Esophagus (tissue), 2 donors: ENCODE measurements around the gene PRRT1. TPM values are rescaled to one million over a fixed set of nuclear protein-coding genes. Genes with fewer than 3 reads are reported as not detected.
"Not testable (repeated sequence)": the region's sequence is repeated elsewhere in the genome, so short reads cannot be mapped to it uniquely, and the experiment has no call there.

ENCODE experiments used
- H3K27ac ChIP-seq, 2 donors: one replicate each; pipeline ENCODE4 v1.5.1; 2013; ENCODE audit warnings: low read depth in 2 of 2, mild to moderate bottlenecking in 2 of 2, inconsistent platforms in 1 of 2, low read length in 1 of 2, moderate library complexity in 1 of 2
- H3K27me3 ChIP-seq, 2 donors: one replicate each; pipeline ENCODE4 v1.6.1; 2013; ENCODE audit warnings: low read length in 2 of 2, control low read depth in 1 of 2, mild to moderate bottlenecking in 1 of 2; ENCODE audit not compliant: insufficient read depth in 2 of 2, control insufficient read depth in 1 of 2
- H3K36me3 ChIP-seq, 2 donors: one replicate each; pipeline ENCODE4 v1.6.1; 2013; ENCODE audit warnings: low read length in 1 of 2; ENCODE audit not compliant: control insufficient read depth in 2 of 2, insufficient read depth in 2 of 2
- H3K4me1 ChIP-seq, 2 donors: one replicate each; pipeline ENCODE4 v1.6.1; 2013; ENCODE audit warnings: low read length in 1 of 2; ENCODE audit not compliant: control insufficient read depth in 2 of 2, insufficient read depth in 2 of 2
- H3K4me3 ChIP-seq, 2 donors: one replicate each; pipeline ENCODE4 v1.5.1; 2013; ENCODE audit warnings: low read length in 2 of 2, mild to moderate bottlenecking in 2 of 2, low read depth in 1 of 2, moderate library complexity in 1 of 2
- H3K9me3 ChIP-seq, 2 donors: one replicate each; pipeline ENCODE4 v1.6.1; 2013; ENCODE audit warnings: mild to moderate bottlenecking in 2 of 2, low read depth in 1 of 2, low read length in 1 of 2, moderate library complexity in 1 of 2; ENCODE audit not compliant: control insufficient read depth in 2 of 2, insufficient read depth in 1 of 2
- WGBS, 2 donors: extraction: QIAGEN DNeasy Blood & Tissue Kit; methylation state at CpG; one replicate each; pipeline ENCODE4 v1.1.7; 2013; 5-methylcytosine and 5-hydroxymethylcytosine counted together
- polyA plus RNA-seq, 2 donors: library from polyadenylated mRNA; stranded (reverse); fragments of 200-250 nt; gene quantifications; one replicate each; pipeline ENCODE4 v1.2.3, GENCODE V29; 2013
- donor health status: healthy with polysubstance abuse.
- donor health status: Bipolar disorder and iron deficiency.

The PRRT1 gene
- polyA plus RNA-seq, 2 donors, result 1.8 to 2.3 TPM

GRCh38 chr6:32144238-32144637 lies 7.5 kb downstream of the PRRT1 start:
- H3K4me3 ChIP-seq, H3K27me3 ChIP-seq, H3K4me1 ChIP-seq, H3K9me3 ChIP-seq, H3K27ac ChIP-seq, H3K36me3 ChIP-seq: not testable (repeated sequence)
- WGBS, 2 donors, result 62 to 72% methylated on average over 7 of the region's 7 CpGs

GRCh38 chr6:32140420-32141046 lies 11.2 kb downstream of the PRRT1 start:
- H3K36me3 ChIP-seq, result no peaks in the 10 kb centered on the region
- 43 to 64% methylated on average over 5 of the region's 5 CpGs for WGBS, 2 donors
- no peak overlapping the region for H3K4me3 ChIP-seq
- H3K4me1 ChIP-seq, result no peaks in the 10 kb centered on the region
- H3K9me3 ChIP-seq, result no peaks in the 10 kb centered on the region
- H3K27ac ChIP-seq, result no peak overlapping the region
- no peaks in the 10 kb centered on the region for H3K27me3 ChIP-seq

GRCh38 chr6:32139590-32139989 lies 12.1 kb downstream of the PRRT1 start:
- Histone ChIP-seq H3K27me3 (no peaks in the 10 kb centered on the region), H3K27ac (no peak overlapping the region), H3K4me3 (no peak overlapping the region), H3K36me3 (no peaks in the 10 kb centered on the region), H3K4me1 (no peaks in the 10 kb centered on the region), H3K9me3 (no peaks in the 10 kb centered on the region)
- WGBS, 2 donors, result 75 to 81% methylated on average over 5 of the region's 5 CpGs

- Histone ChIP-seq H3K27ac (no peak overlapping the region), H3K36me3 (no peaks in the 10 kb centered on the region), H3K27me3 (no peaks in the 10 kb centered on the region), H3K4me3 (no peak overlapping the region), H3K4me1 (peaks cover 0 to 1% of the 10 kb centered on the region in 2 donors), H3K9me3 (no peaks in the 10 kb centered on the region)
Measured at GRCh38 chr6:32137454-32137853, 14.3 kb downstream of the PRRT1 start.

- Histone ChIP-seq H3K4me3 (no peak overlapping the region), H3K9me3 (no peaks in the 10 kb centered on the region), H3K4me1 (peaks cover 4 to 7% of the 10 kb centered on the region in 2 donors), H3K27ac (no peak overlapping the region), H3K27me3 (no peaks in the 10 kb centered on the region), H3K36me3 (no peaks in the 10 kb centered on the region)
- 82 to 87% methylated on average over 4 of the region's 4 CpGs for WGBS, 2 donors
Measured at GRCh38 chr6:32133786-32134185, 18.0 kb downstream of the PRRT1 start.

GRCh38 chr6:32132110-32132509 lies 19.6 kb downstream of the PRRT1 start:
- Histone ChIP-seq H3K27ac (peak overlapping the region; percentile 71 to 76), H3K4me1 (peaks cover 14 to 16% of the 10 kb centered on the region in 2 donors), H3K36me3 (no peaks in the 10 kb centered on the region), H3K27me3 (no peaks in the 10 kb centered on the region), H3K9me3 (no peaks in the 10 kb centered on the region), H3K4me3 (no peak overlapping the region)

GRCh38 chr6:32131439-32131948 lies 20.2 kb downstream of the PRRT1 start:
- Histone ChIP-seq H3K4me3 (no peak overlapping the region), H3K9me3 (no peaks in the 10 kb centered on the region), H3K27ac (peak overlapping the region; percentile 44 to 47), H3K27me3 (no peaks in the 10 kb centered on the region), H3K36me3 (no peaks in the 10 kb centered on the region), H3K4me1 (peaks cover 16 to 19% of the 10 kb centered on the region in 2 donors)
- WGBS, 2 donors, result 87 to 89% methylated on average over 14 of the region's 14 CpGs

- Histone ChIP-seq H3K27ac (peak overlapping the region; percentile 92 to 93), H3K4me3 (peak overlapping the region; percentile 59 to 98), H3K9me3 (no peaks in the 10 kb centered on the region), H3K36me3 (peaks cover under 1 to 2% of the 10 kb centered on the region in 2 donors), H3K4me1 (peaks cover 16 to 19% of the 10 kb centered on the region in 2 donors), H3K27me3 (no peaks in the 10 kb centered on the region)
- 24 to 29% methylated on average over 22 of the region's 22 CpGs for WGBS, 2 donors
Measured at GRCh38 chr6:32129297-32130088, 22.2 kb downstream of the PRRT1 start.

GRCh38 chr6:32128751-32129296 lies 22.9 kb downstream of the PRRT1 start:
- H3K27me3 ChIP-seq, result no peaks in the 10 kb centered on the region
- H3K27ac ChIP-seq, result peak overlapping the region; percentile 92 to 93
- no peaks in the 10 kb centered on the region for H3K9me3 ChIP-seq
- 81 to 84% methylated on average over 13 of the region's 13 CpGs for WGBS, 2 donors
- peaks cover 2 to 8% of the 10 kb centered on the region in 2 donors for H3K36me3 ChIP-seq
- H3K4me3 ChIP-seq, result peak overlapping the region; percentile 59 to 98
- H3K4me1 ChIP-seq, result peaks cover 16 to 19% of the 10 kb centered on the region in 2 donors
